ENCODE data around the gene CBLL2. TPM values are rescaled to one million over a fixed set of nuclear protein-coding genes. Genes with fewer than 3 reads are reported as not detected.

The CBLL2 gene
- total RNA-seq, 1 experiment from 2014 or later: not detected

- BruUV-seq (replicated peaks): no TSS peak
- DNase-seq: no peak
- Mint-ChIP-seq H3K4me3 (ENCODE audit: unreplicated experiment) (no peak overlapping the region), H3K9me3 (ENCODE audit: unreplicated experiment) (no peaks in the 10 kb centered on the region), H3K27me3 (ENCODE audit: insufficient read depth, unreplicated experiment) (no peaks in the 10 kb centered on the region), H3K36me3 (ENCODE audit: insufficient read depth, unreplicated experiment) (no peaks in the 10 kb centered on the region), H3K4me1 (ENCODE audit: low read depth, unreplicated experiment) (no peaks in the 10 kb centered on the region), H3K27ac (ENCODE audit: unreplicated experiment) (no peak overlapping the region)
- Histone ChIP-seq H3K9me3 (no peaks in the 10 kb centered on the region), H3K4me1 (no peaks in the 10 kb centered on the region), H3K36me3 (ENCODE audit: control insufficient read depth, insufficient read depth, low read length) (no peaks in the 10 kb centered on the region), H3K4me3 (ENCODE audit: low read depth, low read length) (no peak overlapping the region), H3K27me3 (replicated peaks; ENCODE audit: control insufficient read depth, insufficient read depth, low read length) (no peaks in the 10 kb centered on the region)
- TF ChIP-seq CTCF (IDR thresholded peaks at IDR 0.05; ENCODE audit: insufficient read depth in 1 of 2, low read depth in 1 of 2, low read length in 1 of 2, severe bottlenecking in 1 of 2, unreplicated experiment in 1 of 2): no peak
- intact Hi-C loops (cut with micrococcal nuclease; ENCODE audit: unreplicated experiment): no loop called here
- CTCF ChIA-PET: no interaction called here
- POLR2A ChIA-PET: no interaction called here
Observed at GRCh38 chrX:22246620-22247019, 26.1 kb upstream of the CBLL2 start.

- intact Hi-C loops (cut with micrococcal nuclease; ENCODE audit: unreplicated experiment): no loop called here
- H3K4me3 ChIP-seq (ENCODE audit: low read depth, low read length): no peak overlapping the region
- H3K4me1 ChIP-seq: no peaks in the 10 kb centered on the region
- Mint-ChIP-seq H3K4me3 (ENCODE audit: unreplicated experiment) (no peak overlapping the region), H3K27ac (ENCODE audit: unreplicated experiment) (no peak overlapping the region), H3K4me1 (ENCODE audit: low read depth, unreplicated experiment) (no peaks in the 10 kb centered on the region), H3K27me3 (ENCODE audit: insufficient read depth, unreplicated experiment) (no peaks in the 10 kb centered on the region), H3K9me3 (ENCODE audit: unreplicated experiment) (no peaks in the 10 kb centered on the region), H3K36me3 (ENCODE audit: insufficient read depth, unreplicated experiment) (no peaks in the 10 kb centered on the region)
- no peak for DNase-seq
- no peaks in the 10 kb centered on the region for H3K27me3 ChIP-seq (replicated peaks; ENCODE audit: control insufficient read depth, insufficient read depth, low read length)
- H3K36me3 ChIP-seq (ENCODE audit: control insufficient read depth, insufficient read depth, low read length): no peaks in the 10 kb centered on the region
- no peaks in the 10 kb centered on the region for H3K9me3 ChIP-seq
- TF ChIP-seq CTCF (IDR thresholded peaks at IDR 0.05; ENCODE audit: insufficient read depth in 1 of 2, low read depth in 1 of 2, low read length in 1 of 2, severe bottlenecking in 1 of 2, unreplicated experiment in 1 of 2): no peak
- ChIA-PET POLR2A (no interaction called here), CTCF (no interaction called here)
- BruUV-seq (replicated peaks): no TSS peak
Observed at GRCh38 chrX:22247169-22247568, 25.5 kb upstream of the CBLL2 start.

- ChIA-PET CTCF (no interaction called here), POLR2A (no interaction called here)
- Histone ChIP-seq H3K36me3 (ENCODE audit: control insufficient read depth, insufficient read depth, low read length) (no peaks in the 10 kb centered on the region), H3K27me3 (replicated peaks; ENCODE audit: control insufficient read depth, insufficient read depth, low read length) (no peaks in the 10 kb centered on the region), H3K4me1 (no peaks in the 10 kb centered on the region), H3K9me3 (no peaks in the 10 kb centered on the region), H3K4me3 (ENCODE audit: low read depth, low read length) (no peak overlapping the region)
- no peak for TF ChIP-seq CTCF (IDR thresholded peaks at IDR 0.05; ENCODE audit: insufficient read depth in 1 of 2, low read depth in 1 of 2, low read length in 1 of 2, severe bottlenecking in 1 of 2, unreplicated experiment in 1 of 2)
- H3K4me1 Mint-ChIP-seq (ENCODE audit: low read depth, unreplicated experiment): no peaks in the 10 kb centered on the region
- no peaks in the 10 kb centered on the region for H3K9me3 Mint-ChIP-seq (ENCODE audit: unreplicated experiment)
- intact Hi-C loops (cut with micrococcal nuclease; ENCODE audit: unreplicated experiment): no loop called here
- no peak overlapping the region for H3K4me3 Mint-ChIP-seq (ENCODE audit: unreplicated experiment)
- H3K27ac Mint-ChIP-seq (ENCODE audit: unreplicated experiment): no peak overlapping the region
- no peaks in the 10 kb centered on the region for H3K36me3 Mint-ChIP-seq (ENCODE audit: insufficient read depth, unreplicated experiment)
- BruUV-seq (replicated peaks): no TSS peak
- no peak for DNase-seq
- H3K27me3 Mint-ChIP-seq (ENCODE audit: insufficient read depth, unreplicated experiment): no peaks in the 10 kb centered on the region
Observed at GRCh38 chrX:22248401-22248800, 24.3 kb upstream of the CBLL2 start.

Measured in Caco-2 (cell line).